GM18951 (cell line): ENCODE measurements around the gene EMC8.

ENCODE experiments used
- POLR2A ChIP-seq: IDR thresholded peaks from 4 replicates; pipeline ENCODE4 v1.6.1; 2011; ENCODE audit warnings: mild to moderate bottlenecking; ENCODE audit not compliant: insufficient read length, insufficient read depth; ENCODE audit errors: extremely low read depth
- in situ Hi-C: fragments of 300-500 bp; cut with MboI; formaldehyde crosslinking; loops from one replicate; pipeline ENCODE4 v1.12.0; 2022; ENCODE audit warnings: low sequenced_read_pairs, mixed read lengths, inconsistent platforms; ENCODE audit not compliant: unreplicated experiment

The EMC8 gene

DNA sequence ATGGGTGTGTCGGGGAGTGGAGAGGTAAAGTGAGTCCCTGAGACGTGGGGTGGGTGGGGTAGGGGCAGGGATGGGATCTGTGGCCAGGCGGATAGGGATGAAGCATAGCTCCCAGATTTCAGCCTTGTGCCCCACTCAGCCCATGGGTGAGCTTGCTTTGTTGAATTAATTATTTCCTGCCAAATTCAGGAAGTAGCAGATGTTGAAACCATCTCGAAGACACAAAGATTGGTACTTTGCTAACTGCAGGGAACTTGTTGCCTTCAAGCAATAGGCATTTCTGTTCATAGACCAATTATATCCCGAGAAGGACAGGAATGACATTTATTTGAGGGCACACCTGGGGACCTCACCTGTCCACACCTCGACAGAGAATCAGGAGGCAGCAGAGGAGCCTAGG lies 37.5 kb downstream of the EMC8 start:
- no peak for TF ChIP-seq POLR2A
- in situ Hi-C loops: no loop called here

DNA sequence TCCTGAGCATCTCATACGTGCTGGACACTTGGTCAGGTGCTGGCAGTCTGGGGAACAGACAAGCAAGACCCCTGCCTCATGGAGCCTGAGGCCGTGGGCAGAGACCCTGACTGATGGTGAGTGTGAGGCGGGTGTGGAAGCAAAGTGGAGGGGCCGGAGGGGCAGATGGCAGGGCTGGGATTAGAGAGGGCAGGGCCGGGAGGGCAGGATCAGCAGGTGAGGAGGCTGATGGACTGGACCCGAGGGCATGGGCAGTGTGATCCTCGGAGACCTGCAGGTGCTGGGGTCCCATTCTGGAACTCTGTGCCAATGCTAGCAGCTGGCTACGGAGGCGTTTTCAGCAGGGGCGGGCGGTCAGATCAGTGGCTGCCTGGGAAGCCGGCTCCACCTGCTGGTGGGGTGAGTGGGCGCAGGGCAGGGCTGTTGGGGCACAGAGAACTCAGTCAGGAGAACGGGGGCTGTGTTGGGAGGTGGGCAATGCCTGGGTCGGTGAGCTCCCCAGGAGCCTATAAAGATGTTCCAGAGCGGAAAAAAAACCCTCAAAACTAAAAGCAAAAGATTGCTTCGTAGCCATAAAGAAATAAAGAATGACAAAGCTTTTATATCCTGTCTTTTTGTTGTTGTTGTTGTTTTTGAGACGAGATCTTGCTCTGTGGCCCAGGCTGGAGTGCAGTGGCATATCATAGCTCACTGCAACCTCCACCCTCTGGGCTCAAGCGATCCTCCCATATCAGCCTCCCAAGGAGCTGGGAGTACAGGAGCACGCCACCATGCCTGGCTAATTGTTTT lies 39.5 kb downstream of the EMC8 start:
- in situ Hi-C loops: no loop called here
- TF ChIP-seq POLR2A: no peak

DNA sequence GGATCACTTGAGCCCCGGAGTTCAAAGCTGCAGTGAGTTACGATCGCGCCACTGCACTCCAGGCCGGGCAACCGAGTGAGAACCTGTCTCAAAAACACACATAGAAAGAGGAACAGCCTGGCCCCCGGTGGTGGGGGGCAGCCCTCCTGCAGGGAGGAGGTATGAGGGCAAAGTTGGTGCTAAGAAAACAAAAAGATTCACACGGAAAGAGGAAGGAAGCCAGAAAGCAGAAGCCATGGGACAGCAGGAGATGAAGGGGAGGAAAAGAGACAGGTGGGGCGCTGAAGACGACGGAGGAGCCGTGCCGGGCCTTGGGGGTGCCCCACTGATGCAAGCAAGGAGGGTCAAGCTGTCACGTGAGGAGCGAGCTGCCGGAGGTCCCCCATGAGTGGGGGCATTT lies 40.2 kb downstream of the EMC8 start:
- in situ Hi-C loops: no loop called here
- no peak for TF ChIP-seq POLR2A

DNA sequence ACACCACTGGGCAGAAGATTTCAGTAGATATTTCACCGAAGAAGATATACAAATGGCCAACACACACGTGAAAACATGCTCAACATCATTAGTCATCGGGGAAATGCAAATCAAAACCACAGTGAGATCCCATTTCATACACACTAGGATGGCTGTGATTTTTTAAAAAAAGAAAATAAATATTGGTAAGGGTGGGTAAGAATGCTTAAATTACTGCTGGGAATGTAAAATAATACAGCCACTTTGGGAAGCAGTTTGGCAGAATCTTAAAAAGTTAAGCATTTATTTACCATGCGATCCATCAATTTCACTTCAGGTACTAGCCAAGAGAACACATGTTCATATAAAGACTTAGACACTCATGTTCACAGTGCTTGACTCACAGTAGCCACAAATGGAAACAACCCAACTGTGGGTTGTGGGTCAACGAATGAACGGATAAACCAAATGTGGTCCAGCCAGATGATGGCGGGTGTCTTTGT lies 42.0 kb downstream of the EMC8 start:
- no peak for TF ChIP-seq POLR2A
- in situ Hi-C loops: no loop called here

DNA sequence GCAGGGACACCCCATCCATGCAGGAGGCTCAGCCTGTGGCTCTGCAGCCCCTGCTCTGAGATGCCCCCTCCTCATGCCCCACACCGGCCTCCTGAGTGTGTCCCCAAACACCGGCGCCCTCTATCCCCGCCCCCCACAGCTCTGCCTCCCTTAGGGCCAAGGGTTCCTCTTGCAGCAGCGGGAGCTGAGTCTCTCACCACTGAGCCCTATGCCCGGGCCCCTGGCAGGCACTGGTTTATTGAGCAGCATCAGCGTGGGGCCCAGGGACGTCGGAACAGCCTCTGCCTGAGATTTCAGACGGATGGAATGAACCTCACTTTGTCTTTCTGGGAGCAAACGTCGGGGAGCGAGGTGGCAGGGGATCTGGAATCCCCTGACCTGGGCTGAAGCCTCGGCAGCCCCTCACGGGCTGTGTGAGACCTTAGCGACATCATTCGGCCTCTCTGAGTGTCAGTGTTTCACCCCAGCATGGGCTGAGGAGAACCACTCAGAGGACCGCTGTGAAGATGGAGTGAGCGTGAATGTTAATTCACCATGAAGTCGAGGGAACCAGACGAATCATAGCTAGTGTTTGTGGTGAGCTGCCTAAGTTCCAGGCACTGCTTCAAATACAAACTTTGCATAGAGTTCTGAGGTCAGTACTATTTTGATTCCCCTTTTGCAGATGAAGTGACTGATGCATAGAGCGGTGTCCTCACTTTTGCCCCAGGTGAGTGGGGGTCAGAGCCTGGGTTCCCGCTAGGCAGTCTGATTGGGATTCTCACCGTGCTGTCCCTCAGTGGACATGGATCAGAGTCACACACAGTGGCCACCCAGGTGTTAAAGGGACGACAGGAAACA lies 43.2 kb downstream of the EMC8 start:
- in situ Hi-C loops: no loop called here
- no peak for TF ChIP-seq POLR2A

DNA sequence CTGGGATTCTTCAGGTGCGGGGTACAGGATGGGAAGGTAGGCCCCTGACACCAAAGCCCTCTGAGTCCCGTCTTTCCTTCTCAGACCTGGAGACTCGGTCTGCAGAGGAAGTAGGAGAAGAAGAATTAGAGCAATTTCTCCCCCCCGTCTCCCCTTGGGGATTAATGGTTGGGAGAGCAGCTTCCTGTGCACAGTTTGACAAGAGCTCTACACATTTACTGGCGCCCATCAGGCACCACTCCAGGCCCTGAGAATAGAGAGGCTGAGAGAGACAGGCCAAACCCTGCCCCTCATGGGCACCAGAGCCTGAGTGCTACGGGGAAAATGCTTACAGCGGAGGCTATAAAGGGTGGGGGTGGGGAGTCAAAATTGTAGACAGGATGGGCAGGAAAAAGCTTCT lies 44.9 kb downstream of the EMC8 start:
- in situ Hi-C loops: no loop called here
- no peak for TF ChIP-seq POLR2A

DNA sequence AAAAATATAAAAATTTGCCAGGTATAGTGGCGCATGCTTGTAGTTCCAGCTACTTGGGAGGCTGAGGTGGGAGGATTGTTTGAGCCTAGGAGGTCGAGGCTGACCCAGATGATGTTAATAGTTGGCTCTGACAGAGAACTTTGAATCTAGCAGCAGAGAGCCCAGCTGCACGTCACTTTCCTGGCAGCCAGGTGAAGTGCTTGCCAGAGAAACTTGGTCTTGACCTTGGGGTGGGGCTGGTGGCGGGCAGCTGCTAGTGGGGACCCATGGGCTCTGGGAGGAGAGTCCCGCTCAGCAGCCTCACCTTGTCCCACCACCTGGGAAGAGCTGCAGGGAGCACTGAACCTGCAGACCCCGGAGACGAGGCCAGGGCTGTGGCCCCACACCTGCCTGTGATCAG lies 45.4 kb downstream of the EMC8 start:
- in situ Hi-C loops: no loop called here
- TF ChIP-seq POLR2A: no peak

DNA sequence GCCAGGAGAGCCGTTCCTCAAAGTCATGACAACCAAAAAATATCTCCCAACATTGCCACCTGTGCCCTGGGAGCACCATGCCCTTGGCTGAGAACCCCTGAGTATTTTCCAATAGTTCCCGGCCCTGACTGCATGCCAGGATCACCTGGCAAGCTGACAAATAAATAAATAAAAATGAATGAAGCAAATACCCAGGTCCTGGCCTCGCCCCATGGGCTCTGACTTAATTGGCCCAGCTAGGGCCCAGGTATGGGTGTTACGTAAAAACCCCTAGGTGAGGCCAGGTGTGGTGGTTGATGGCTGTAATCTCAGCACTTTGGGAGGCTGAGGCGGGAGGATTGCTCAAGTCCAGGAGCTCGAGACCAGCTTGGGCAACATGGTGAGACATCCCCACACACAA lies 45.8 kb downstream of the EMC8 start:
- in situ Hi-C loops: no loop called here
- TF ChIP-seq POLR2A: no peak

DNA sequence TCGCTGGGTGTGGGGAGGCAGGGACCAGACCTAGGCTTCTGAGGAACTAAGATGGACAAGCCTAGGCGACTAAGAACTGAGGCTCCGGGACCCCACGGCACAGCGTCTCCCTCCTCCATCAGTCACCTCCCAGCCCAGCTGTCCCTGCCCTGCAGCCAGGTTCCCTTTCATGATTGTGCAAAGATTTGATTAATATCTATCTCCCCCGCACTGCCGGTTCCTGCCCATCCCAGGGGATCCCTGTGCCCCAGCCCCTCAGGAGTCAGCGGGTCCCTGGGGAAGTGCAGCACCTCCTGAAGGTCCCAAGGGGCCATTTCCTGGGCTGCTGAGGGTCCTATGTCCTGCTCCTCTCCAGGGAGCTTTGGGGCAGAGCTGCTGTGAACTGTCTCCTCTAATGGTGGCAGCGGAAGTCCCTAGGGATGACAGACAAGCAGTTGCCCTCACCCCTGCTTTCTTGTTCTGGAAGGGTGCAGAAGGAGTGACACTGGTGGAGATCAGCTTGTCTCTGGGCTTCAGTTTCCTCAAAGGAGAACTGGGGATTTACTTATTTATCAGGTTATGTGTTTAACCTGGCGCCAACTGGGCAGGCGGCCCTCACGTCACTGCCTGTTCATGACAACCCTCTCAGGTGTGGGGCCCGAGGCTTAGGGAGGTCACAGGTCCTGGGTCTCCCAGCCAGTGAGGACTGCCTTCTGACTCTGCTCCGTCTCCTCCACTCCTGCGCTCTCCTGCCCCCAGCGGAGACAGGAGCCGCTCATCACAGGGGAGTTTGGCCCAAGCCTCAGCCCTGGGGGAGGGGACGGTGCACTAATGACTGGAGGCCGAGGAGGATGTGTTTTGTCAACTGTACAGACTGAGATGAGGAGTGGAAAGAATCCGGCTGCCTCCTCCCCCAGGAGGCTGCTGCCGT lies 46.6 kb downstream of the EMC8 start:
- in situ Hi-C loops: no loop called here
- no peak for TF ChIP-seq POLR2A

DNA sequence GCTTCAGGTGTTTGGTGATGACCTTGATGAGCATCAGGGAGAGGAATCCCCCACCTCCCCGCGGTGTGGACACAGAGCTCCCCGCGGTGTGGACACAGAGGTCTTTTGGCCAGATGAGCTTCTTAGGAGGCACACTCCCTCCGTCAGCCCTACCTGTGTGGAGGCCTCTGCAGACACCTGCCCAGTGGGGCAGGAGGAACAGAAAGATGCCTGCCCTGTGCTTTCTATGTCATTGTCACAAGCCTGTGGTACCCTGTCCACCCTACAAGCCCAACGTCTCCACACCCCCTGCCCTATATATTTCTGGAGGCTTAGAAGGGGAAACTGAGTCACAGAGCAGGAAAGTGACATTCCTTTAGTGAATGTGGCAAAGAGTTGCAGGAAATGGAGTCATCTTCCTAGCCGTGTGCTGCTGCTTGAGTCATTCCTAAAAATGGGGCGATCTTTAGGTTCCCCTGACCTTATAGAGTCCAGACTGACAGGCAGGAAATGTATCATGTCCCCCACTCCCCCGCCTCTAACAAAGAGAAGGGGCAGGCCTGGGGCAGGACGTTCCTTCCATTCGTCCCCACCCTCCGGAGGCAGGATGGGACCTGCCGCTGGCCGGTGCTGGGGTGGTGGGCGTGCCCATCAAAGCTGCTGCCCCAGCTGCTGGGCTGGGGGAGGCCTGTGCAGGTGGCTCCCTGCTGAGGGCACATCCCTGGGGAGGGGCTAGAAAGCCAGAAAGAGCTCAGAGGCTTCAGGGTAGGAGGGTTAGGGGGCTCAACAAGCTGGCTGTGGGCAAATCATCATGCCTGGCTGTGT lies 47.4 kb downstream of the EMC8 start:
- in situ Hi-C loops: no loop called here
- TF ChIP-seq POLR2A: no peak

DNA sequence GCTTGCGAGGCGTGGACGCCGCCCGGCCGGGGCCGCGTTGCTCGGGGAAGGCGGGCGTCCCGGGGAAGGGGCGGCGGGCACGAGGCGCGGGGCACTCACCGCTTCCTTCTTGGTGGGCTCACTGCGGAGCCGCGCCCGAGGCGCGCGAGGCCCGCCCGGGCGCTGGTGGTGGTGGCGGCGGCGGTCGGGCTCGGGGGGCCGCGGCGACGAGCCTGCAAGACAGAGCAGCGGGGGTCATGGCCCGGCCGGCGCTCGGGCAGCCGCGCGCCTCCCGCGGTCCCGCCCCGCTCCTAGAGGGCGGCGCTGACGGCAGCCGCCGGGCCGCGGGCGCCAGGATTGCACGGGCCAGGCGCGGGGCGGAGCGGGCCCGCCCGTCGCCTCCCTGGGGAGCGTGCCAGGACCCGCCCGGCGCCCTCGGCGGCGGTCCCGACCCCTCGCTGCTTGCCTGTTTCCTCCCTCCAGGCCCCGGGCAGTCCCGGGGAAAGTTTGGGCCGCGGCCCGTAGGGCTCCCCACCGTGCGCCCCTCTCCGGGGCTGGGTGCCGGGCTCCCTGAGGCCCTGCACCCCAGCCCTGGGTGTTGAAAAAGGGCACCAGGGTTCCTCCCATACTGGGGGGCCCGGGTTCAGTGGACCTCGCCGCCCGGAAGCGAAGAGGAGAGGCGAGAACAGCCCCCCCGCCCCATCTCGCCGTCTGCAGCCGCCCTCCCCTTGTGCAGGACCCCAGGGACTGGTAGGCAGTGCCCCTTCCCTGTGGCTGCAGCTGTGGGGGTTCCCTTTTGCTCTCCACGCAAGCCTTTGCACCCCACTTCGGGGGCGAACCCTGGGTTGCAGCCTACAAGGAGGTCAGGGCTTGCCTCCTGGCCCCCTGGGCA lies 48.3 kb downstream of the EMC8 start, which contains the start of gene C16orf74:
Gene C16orf74 (minus strand): TSS at position 270 of the 871 bp plus-strand sequence. CDS start 15,879 bp downstream, outside the sequence.
- in situ Hi-C loops: no loop called here
- TF ChIP-seq POLR2A: peak; percentile 43
